GM15510 (cell line): ENCODE results near the gene ABCC1.

ENCODE experiments used
- POLR2A ChIP-seq: IDR thresholded peaks from 3 replicates; pipeline ENCODE4 v1.6.1; 2011; ENCODE audit warnings: borderline replicate concordance; ENCODE audit not compliant: insufficient read length; ENCODE audit errors: extremely low read depth

Gene ABCC1

GRCh38 chr16:16186820-16187219 is 237.4 kb downstream of the ABCC1 start:
- no peak for TF ChIP-seq POLR2A

- TF ChIP-seq POLR2A: no peak
Measured at GRCh38 chr16:16188827-16189226, 239.4 kb downstream of the ABCC1 start.

- TF ChIP-seq POLR2A: no peak
Measured at GRCh38 chr16:16189842-16190241, 240.4 kb downstream of the ABCC1 start.

- no peak for TF ChIP-seq POLR2A
Measured at GRCh38 chr16:16190546-16190945, 241.1 kb downstream of the ABCC1 start.

GRCh38 chr16:16191493-16192167 is 242.2 kb downstream of the ABCC1 start:
- no peak for TF ChIP-seq POLR2A
